ENCODE data around the gene DHRS7B.
"Not testable (repeated sequence)": the region's sequence is repeated elsewhere in the genome, so short reads cannot be mapped to it uniquely, and the experiment has no call there.

DHRS7B gene

DNA sequence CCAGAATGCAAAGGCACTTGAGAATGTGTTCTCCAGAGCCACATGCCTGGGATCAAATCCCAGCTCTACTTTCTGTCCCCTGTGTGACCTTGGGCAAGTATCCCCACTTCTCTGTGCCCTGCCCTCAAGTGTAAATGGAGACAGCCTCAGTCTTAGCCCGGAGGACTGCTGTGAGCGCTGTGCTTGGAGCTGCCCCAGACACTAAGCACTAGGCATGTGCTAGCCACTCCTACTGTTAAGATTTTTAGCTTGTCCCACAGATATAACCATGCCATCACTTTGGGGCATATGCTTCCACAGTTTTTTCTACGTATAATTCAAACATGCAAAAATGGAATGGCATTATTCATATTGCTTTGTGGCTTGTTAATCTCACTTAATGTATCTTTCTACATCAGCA is 57.8 kb downstream of the DHRS7B start:
- no peak for DNase-seq

DNA sequence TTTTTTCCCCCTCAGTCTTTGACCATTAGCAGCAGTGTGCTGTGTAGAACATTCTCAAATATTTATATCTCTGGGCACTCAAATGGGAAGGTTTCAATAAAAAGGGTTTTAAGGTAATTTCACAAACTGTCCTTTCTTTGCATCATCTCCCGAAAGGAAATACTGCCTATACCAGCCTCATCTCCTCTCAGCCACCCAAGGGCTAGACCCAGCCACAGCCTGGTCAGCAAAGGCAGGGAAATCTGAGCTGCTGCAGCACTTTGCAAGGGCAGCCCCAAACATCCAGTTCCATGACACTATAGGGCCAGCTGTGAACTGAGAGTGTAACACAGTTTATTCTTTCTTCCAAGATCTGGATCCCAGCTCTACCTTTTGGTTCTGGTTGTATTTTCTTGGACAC is 58.3 kb downstream of the DHRS7B start:
- DNase-seq: no peak

GRCh38 chr17:21186399-21187187 is 59.8 kb downstream of the DHRS7B start:
- DNase-seq: no peak

GRCh38 chr17:21189361-21189760 is 62.6 kb downstream of the DHRS7B start:
- DNase-seq: no peak

DNA sequence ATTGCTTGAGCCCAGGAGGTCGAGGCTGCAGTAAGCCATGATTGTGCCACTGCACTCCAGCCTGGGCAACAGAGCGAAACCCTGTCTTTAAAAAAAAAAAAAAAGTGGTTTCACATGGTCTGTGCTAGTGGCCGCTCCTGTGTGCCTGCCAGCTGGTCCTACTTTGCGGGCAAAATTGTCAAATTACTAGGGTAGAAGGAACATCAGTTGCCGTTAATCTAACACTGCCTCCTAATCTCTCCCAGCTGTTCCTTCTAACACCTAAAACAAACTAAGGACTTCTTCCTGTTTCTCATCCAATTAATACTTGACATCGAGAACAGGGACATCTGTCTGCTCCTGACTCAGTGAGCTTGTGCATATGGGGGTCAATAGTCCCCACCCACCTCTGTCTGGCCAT is 63.3 kb downstream of the DHRS7B start:
- no peak for DNase-seq

GRCh38 chr17:21191698-21192097 is 64.9 kb downstream of the DHRS7B start:
- no peak for DNase-seq

DNA sequence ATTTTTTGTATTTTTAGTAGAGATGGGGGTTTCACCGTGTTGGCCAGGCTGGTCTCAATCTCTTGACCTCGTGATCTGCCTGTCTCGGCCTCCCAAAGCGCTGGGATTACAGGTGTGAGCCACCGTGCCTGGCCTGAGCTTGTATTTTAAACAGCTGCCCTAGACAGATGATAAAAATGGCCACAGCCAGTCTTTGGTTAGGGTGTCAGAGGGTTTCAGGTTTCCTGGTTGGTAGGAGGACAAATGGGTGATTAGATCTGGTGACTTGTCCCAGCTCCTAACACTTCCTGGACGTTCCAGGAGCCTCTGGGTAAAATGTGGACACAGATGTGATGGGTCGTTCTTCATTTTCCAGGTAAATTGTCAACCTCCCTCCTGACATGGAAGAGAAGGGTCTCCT is 65.7 kb downstream of the DHRS7B start:
- not testable (repeated sequence) for DNase-seq

DNA sequence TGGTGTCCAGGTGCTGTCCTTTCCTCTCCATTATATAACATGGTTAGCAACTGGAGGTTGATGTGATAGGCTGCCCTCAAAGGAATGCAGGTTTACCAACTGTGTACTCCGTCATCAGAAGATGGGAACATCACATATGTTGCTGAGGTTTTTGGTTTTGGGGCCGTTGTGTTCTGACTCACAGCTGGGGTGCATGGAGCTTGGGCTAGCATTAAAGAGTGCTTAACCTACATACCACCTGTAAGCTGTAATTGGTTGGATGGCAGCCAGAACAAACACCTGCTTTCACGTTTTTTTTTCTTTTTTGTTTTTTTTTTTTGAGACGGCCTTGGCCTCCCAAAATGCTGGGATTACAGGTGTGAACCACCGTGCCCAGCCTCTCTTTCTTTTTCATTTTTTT is 66.3 kb downstream of the DHRS7B start:
- DNase-seq: no peak

DNA sequence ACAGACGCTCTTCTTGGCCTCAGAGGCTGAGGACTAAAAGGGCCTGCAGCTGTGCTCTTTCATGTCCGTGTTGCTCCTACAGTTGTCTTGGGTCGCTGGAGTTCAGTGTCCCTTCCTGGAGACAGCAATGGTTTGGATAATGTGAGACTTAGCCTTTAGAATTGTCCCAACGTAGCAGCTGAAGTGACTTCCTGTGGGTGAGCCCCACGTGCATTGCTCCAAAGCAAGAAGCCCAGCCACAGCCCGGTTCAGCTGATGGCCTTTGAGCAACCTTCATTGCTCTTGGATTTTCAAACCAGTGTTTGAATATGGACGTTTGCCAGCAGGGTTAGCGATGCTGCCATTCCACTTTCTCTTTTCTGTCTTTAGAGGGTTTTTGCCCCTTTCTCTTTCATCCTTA is 67.5 kb downstream of the DHRS7B start:
- DNase-seq: no peak

- no peak for DNase-seq
Measured at GRCh38 chr17:21194703-21195102, 67.9 kb downstream of the DHRS7B start.

DNA sequence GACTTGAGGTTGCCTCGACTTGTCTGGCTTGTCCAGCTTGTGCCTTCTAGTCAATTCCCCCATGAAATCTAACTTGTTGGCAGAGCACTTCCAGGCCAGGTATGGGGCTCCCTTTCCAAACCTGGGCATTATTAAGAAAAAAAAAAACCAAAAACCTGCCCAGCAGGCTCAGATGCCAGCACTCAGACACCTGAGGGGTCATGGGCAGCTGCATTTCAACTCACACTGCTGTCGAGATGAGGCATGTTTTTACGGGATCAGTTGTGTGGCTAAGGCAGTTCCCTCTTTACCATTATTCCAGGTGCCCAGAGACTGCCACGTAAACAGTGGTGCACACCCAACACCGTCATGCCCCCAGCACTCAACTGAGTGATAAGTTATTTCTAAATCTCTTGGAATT is 69.4 kb downstream of the DHRS7B start:
- DNase-seq: no peak

- no peak for DNase-seq
Measured at GRCh38 chr17:21198411-21198810, 71.6 kb downstream of the DHRS7B start.

DNA sequence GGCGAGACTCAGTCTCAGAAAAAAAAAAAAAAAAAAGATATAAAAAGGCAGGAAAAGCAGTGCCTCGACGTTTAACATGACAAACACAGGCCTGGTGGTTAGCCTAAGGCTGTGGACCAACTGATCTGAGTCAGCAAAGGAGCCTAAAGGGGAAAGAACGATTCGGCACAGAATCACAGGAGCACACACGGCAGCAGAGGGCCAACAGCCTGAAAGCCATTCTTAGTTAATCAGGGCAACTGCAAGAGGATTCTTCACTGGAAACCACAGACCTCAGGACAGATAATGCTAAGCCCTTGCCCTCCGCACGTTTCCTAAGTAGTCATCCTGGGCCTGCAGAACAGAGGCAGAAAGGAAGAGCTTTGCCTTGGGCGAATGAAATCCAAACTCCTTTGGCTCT is 72.5 kb downstream of the DHRS7B start:
- no peak for DNase-seq

DNA sequence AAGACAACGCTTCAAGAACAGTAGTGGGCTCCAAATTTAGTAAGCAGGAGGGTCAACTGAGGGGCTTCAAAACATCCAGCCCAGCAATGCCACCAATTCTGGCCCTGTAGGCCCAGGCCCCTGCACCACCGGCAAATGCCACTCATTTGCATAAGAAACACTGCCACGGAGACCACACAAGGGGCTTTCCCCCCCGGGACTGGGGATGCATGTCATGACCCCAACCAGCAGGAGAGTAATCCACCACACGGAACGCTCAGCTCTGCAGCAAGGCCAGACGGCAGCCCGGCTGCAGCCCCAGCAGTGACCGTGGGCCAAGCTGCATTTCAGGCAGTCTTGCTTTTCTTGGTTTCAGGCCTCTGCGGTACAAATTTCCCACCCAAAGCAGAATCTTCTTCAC is 73.1 kb downstream of the DHRS7B start:
- no peak for DNase-seq

- no peak for DNase-seq
Measured at GRCh38 chr17:21200590-21201297, 74.0 kb downstream of the DHRS7B start.

- DNase-seq: no peak
Measured at GRCh38 chr17:21201298-21201595, 74.5 kb downstream of the DHRS7B start.

DNA sequence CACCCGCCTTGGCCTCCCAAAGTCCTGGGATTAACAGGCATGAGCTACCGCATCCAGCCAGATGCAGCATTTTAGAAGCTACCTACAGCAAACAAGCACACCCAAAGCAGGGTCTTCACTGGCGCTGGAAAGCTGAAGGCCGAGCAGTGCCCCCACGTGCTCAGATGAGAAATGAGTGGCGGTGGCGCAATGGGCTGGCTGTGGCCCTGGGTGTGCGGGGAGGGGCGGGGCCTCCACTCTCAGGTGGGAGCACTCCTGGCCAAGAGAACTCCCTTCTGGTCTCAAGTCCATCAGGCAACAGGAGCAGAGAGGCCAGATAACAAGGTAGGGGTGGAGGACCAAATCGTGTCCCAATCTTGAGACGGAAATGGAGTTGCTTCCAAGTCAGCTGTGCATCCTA is 75.1 kb downstream of the DHRS7B start:
- DNase-seq: no peak

DNA sequence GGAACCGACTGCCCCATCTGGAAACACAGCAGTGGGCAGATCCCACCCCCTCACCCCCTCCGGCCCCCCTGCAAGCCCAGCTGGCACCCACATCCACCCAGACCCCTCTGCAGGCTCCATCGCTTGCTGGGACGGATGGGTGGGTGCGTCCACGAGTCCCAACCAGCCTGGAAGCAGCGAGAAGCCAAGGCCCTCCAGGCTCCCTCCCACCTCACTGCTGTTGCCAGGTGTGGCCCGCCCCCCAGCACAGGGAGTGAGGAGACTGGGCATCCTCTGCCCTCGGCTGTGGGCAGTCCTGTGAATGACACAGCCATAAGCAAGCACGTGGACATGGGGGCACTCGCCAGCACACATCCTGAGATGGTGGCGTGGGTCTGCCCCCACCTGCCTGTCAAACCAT is 75.7 kb downstream of the DHRS7B start:
- DNase-seq: no peak

DNA sequence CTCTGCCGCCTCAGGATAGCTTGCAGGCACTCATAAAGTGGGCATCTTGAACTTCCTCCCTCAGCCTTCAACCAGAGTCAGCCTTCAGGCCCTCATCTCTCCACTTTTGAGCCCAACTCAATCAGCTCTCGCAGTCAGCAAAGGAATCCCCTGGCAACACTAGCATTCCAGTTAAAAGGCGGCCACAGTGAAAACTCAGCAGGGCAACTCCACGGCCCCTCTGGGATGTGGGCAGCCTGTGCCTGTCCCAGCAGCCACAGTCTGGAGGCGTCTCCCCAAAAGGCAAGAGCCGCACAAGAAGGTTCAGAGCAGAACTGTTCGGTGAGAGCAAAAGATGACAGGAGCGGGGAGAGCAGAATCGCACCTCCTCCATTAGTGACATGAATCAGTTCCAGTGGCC is 78.2 kb downstream of the DHRS7B start:
- no peak for DNase-seq

GRCh38 chr17:21208352-21208751 is 81.6 kb downstream of the DHRS7B start:
- DNase-seq: no peak

GRCh38 chr17:21209511-21210175 is 82.9 kb downstream of the DHRS7B start:
- no peak for DNase-seq

GRCh38 chr17:21210411-21211076 is 83.8 kb downstream of the DHRS7B start:
- DNase-seq: no peak

DNA sequence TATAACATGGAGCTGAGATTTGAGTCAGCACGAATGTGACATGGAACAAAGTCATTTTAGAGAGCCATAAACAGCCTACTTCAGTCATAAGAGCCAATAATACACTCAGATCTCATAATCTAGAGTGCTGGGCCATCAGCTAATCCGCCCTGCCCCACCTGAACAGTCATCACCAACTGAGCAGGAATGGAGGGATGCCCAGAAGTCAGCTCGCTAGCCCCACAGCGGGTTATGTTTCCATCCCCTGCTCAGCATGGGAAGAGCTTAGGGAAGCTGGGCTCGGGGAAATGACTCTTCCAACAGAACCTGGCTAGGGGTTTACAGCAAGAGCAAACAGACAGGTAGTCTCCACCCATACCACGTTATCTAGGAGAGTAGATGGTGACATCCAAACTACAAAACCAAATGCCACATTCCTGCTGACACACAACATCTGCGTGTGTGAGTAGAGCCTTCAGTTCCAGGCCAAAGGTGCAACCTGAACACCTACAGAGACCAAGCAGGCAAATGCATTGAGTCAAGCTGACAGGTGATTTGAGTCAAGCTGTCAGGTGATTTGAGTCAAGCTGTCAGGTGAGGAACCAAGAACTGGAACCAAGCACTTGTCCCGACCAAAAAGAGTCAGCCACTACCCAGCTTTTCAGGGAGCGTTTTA is 85.2 kb downstream of the DHRS7B start:
- no peak for DNase-seq

All from central memory CD4-positive, alpha-beta T cell (primary cell).